ENCODE data around the gene DISP2.

DISP2 gene

DNA sequence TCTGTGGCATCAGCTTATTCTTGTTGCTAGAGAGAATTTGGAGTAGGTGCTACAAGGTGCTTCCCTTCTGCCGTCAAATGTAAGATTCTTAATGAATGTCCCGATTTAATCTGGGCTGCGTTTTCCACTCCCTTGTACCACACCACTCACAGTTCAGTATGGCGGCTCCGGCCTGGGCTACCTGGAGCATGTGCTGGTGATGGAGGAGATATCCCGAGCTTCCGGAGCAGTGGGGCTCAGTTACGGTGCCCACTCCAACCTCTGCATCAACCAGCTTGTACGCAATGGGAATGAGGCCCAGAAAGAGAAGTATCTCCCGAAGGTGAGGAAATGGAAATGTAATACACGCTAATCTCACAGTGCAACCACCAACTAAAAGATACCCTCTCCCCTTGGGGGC lies 52.5 kb downstream of the DISP2 start:
- TF ChIP-seq, protein P1, sequence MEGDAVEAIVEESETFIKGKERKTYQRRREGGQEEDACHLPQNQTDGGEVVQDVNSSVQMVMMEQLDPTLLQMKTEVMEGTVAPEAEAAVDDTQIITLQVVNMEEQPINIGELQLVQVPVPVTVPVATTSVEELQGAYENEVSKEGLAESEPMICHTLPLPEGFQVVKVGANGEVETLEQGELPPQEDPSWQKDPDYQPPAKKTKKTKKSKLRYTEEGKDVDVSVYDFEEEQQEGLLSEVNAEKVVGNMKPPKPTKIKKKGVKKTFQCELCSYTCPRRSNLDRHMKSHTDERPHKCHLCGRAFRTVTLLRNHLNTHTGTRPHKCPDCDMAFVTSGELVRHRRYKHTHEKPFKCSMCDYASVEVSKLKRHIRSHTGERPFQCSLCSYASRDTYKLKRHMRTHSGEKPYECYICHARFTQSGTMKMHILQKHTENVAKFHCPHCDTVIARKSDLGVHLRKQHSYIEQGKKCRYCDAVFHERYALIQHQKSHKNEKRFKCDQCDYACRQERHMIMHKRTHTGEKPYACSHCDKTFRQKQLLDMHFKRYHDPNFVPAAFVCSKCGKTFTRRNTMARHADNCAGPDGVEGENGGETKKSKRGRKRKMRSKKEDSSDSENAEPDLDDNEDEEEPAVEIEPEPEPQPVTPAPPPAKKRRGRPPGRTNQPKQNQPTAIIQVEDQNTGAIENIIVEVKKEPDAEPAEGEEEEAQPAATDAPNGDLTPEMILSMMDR (IDR thresholded peaks at IDR 0.05; ENCODE audit: low read depth, low read length, missing control alignments) = no peak
- in situ Hi-C loops (cut with HindIII; ENCODE audit: low sequenced_read_pairs) = no loop called here
- no peak overlapping the region for H3K4me3 ChIP-seq (ENCODE audit: low read depth, low read length)
- DNase-seq (ENCODE audit: low read depth) = no peak

DNA sequence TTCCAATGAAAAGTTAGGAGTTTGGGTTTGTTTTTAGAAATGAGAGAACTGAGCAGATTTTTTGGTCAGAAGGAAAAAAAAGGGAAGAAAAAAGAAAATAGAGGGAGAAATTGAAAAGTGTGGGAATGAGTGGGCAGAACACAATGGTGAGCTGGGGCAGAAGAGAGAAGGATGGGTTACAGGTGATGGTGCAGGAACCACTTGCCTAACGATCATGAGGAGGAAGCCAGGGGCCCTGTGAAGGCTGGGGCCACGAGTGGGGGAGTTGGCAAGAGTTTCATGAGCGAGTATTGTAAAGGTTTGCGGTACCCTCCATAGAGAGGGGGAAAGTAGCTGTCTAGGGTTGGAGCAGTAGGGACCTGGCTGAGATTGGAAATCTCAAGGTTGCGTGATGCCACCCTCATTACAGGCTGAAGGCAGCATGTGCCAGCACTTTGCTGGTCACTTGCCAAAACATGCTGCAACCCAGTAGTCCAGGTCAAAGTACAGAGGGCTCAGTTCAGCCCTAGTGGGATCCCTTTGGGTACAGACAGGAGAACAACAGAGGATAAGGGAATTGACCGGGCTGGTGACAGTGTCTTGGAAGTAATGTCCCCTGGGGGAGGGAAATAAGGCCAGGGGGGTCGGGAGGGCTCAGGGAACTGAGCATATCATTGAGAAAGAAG lies 54.2 kb downstream of the DISP2 start:
- in situ Hi-C loops (cut with HindIII; ENCODE audit: low sequenced_read_pairs) = no loop called here
- DNase-seq (ENCODE audit: low read depth) = no peak
- H3K4me3 ChIP-seq (ENCODE audit: low read depth, low read length) = no peak overlapping the region
- TF ChIP-seq, protein P1 (IDR thresholded peaks at IDR 0.05; ENCODE audit: low read depth, low read length, missing control alignments) = no peak

DNA sequence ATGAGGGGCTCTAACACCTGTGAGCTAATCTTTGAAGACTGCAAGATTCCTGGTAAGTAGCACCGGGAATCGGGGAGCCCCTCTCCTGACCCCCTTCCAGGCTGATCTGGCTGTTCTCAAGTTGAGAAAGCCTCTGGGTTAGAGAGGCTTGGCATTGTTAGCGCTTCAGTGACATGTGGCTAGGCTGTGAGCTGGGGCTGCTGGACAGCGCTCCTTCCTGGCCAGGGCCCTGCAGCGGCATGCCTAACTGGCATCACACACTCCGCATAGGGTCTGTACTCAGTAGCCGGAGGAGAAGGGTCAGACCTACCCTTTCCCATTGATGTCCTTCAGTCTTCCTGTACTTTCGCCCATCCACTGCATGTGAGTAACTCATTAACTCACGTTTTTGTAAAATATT lies 55.0 kb downstream of the DISP2 start:
- TF ChIP-seq, protein P1 (IDR thresholded peaks at IDR 0.05; ENCODE audit: low read depth, low read length, missing control alignments) = no peak
- in situ Hi-C loops (cut with HindIII; ENCODE audit: low sequenced_read_pairs) = no loop called here
- H3K4me3 ChIP-seq (ENCODE audit: low read depth, low read length) = no peak overlapping the region
- no peak for DNase-seq (ENCODE audit: low read depth)

DNA sequence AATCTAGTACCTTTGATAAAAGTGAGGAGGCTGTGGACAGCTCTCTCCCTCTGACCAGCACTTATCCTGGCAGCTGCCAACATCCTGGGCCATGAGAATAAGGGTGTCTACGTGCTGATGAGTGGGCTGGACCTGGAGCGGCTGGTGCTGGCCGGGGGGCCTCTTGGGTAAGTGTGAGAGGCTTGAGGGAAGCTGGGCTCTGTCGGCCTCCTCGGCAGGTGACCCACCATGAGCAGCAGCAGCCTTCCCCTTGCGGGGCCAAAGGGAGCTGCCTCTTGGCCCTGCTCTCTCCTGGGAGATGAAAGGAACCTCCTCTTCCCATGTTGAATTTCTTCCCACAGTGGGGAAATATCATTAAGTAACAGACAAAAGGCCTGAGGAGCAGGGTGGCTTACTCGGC lies 56.8 kb downstream of the DISP2 start:
- DNase-seq (ENCODE audit: low read depth) = no peak
- TF ChIP-seq, protein P1 (IDR thresholded peaks at IDR 0.05; ENCODE audit: low read depth, low read length, missing control alignments) = no peak
- in situ Hi-C loops (cut with HindIII; ENCODE audit: low sequenced_read_pairs) = no loop called here
- H3K4me3 ChIP-seq (ENCODE audit: low read depth, low read length) = no peak overlapping the region

DNA sequence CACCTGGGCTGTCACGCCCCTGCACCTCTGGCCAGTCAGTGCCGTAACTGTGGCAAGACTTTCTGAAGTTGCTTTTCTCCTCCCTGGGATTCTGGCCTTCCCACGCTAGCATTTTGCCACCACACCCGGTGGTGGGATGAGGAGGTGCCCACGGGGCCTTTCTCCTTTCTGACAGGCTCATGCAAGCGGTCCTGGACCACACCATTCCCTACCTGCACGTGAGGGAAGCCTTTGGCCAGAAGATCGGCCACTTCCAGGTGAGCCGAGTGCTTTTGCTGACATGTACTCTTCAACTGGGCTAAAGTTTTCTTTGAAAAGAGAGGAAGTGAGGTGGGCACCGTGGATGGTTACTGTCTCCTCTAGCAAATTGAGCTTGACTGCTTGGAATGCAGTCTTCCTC lies 57.2 kb downstream of the DISP2 start:
- H3K4me3 ChIP-seq (ENCODE audit: low read depth, low read length) = no peak overlapping the region
- no peak for DNase-seq (ENCODE audit: low read depth)
- in situ Hi-C loops (cut with HindIII; ENCODE audit: low sequenced_read_pairs) = no loop called here
- TF ChIP-seq, protein P1 (IDR thresholded peaks at IDR 0.05; ENCODE audit: low read depth, low read length, missing control alignments) = no peak

DNA sequence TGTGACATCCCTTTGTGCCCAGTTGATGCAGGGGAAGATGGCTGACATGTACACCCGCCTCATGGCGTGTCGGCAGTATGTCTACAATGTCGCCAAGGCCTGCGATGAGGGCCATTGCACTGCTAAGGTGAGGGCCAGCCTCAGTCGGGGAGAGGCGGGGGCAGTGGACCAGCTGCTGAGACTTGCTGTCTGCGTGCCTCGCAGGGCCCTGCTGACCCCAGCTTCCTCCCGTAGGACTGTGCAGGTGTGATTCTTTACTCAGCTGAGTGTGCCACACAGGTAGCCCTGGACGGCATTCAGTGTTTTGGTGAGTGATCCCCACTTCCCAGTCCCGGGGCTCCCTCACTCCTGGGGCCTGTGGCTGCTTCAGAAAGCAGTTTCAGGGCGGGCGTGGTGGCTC lies 58.0 kb downstream of the DISP2 start:
- in situ Hi-C loops (cut with HindIII; ENCODE audit: low sequenced_read_pairs) = no loop called here
- no peak for DNase-seq (ENCODE audit: low read depth)
- TF ChIP-seq, protein P1 (IDR thresholded peaks at IDR 0.05; ENCODE audit: low read depth, low read length, missing control alignments) = no peak
- H3K4me3 ChIP-seq (ENCODE audit: low read depth, low read length) = no peak overlapping the region
